Left forelimb (tissue), 1 donor: Measurements from ENCODE around the gene ACTA1.
"Not testable (repeated sequence)": the region's sequence is repeated elsewhere in the genome, so short reads cannot be mapped to it uniquely, and the experiment has no call there.

Source experiments
- DNase-seq: peaks from one replicate; pipeline ENCODE4 v3.0.0-alpha.2; 2018; ENCODE audit warnings: low spot score

The ACTA1 gene

GRCh38 chr1:229409616-229410369 lies 24.1 kb downstream of the ACTA1 start:
- no peak for DNase-seq

DNA sequence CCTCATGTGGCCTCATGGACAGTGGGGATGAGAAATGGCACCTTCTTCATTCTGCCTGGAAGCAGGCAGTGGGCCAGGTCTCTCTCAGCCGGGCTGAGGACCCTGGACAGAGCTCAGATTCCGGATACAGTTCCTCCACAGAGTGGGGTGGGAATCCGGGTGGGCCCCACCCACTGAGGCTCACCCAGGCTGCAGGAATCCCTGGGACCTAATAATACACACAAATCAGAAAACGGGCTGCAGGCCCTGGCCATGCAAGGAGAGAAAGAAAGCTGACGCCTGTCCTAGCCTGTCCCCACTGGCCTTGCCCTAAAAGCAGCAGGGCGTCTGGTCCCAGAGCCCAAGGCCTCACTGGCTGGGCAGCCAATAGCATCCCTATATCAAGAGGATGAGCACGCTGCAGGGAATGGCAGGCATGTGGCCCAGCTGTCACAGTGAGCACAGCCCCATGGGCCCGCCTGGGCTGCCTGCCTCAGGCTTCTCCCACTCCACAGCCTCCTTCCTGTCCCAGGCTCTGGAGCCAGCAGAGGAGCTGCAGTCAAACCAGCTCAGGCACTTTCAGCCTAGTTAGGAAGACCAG lies 25.3 kb downstream of the ACTA1 start:
- DNase-seq: no peak

- DNase-seq: no peak
These were observed 26.5 kb downstream of the ACTA1 start for GRCh38 chr1:229407206-229408026.

GRCh38 chr1:229406798-229407197 lies 27.1 kb downstream of the ACTA1 start:
- no peak for DNase-seq

DNA sequence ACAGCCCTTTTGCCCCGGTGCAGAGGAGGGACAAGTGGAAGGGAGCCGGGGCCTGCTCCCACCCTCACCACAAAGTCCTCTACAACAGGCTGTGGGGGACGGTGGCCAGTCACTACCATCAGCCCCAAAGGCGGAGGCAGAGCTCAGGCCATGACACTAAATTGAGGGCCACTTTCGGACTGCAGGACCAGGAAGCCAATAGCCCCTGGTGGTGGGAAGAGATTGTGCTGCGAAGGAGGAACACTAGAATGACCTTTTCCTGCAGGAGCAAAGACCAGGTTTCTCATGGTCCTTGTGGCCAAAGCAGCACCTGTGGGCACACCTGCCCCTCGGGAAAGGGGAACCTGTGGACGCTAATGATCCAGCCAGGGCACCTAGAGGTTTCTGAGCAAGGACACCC lies 30.3 kb downstream of the ACTA1 start:
- DNase-seq: no peak

DNA sequence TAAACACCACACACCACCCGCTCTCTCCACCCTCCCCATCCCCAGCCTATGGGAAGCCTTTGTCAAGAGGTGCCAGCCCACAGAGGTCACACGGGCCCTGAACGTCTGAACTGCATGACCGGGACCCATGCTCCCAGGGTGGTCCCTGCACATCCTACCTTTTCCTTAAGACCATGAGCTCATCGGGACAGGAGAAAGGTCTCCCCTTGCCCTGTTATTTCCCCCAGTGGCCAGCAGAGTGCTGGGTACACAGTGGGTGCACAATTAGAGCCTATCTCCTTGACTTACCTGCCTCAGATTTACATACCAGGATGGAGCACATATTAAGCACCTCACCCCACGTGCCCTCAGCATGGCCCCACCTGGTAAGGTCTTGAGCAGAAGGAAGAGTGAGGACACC lies 30.9 kb downstream of the ACTA1 start:
- no peak for DNase-seq

- not testable (repeated sequence) for DNase-seq
These were observed 31.6 kb downstream of the ACTA1 start for GRCh38 chr1:229402329-229402728.

- DNase-seq: no peak
These were observed 36.1 kb downstream of the ACTA1 start for GRCh38 chr1:229397762-229398161.

DNA sequence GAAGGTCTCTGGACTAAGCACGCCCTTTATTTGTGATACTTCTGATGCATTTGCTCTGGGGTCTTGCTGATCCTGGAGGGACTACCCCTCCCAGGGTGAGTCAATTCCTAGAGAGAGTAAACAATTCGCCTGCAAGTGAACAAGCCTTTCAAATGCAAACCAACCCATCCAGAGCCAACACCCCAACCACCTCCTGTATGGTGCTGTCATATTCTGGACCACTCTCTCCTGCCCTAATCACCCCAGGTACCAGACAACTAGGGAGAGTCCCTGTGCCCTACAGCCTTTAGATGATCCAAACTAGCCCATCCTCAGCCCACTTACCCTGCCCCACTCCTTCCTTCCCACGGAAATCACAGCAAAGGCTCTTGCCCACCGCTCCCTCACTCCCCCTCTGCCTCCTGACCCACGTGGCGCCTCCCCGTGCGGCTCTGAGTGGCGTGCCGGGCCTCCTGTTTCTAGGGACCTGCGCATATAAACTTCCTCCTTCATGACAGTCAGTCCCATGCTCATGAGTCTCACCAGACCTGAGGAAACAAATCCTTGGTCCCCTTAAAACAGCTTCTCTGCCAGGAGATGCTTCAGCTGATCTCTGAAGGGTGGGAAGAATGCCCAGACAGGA lies 37.2 kb downstream of the ACTA1 start:
- no peak for DNase-seq

- not testable (repeated sequence) for DNase-seq
These were observed 39.4 kb downstream of the ACTA1 start for GRCh38 chr1:229394517-229394916.

- no peak for DNase-seq
These were observed 41.0 kb downstream of the ACTA1 start for GRCh38 chr1:229392936-229393335.

GRCh38 chr1:229390130-229390529 lies 43.8 kb downstream of the ACTA1 start:
- DNase-seq: no peak

- DNase-seq: no peak
These were observed 44.9 kb downstream of the ACTA1 start for GRCh38 chr1:229388897-229389580.

DNA sequence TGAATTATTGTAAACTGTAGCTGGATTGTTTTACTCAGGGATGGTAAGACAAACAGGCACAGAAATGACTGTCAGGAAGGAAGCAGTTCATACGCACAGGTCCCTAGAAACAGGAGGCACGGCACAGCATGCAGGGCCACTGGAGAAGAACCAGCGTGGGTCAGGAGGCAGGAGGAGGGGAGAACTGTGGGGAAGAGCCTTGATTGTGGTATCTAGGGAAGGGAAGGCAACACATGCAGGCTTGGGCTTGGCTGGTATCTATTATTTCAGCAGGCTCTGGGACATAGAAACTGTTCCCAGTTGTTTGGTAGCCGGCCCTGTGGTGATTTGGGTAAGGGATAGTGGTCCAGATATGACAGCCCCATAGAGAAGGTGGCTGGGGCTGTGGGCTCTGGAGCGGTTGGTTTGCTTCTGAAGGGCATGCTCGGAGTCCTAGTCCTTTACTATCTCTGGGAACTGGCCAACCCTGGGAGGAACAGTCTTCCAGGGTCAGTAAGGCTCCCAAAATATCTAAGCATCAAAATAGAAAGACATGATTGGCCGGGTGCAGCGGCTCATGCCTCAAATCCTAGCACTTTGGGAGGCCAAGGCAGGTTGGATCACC lies 47.9 kb downstream of the ACTA1 start:
- no peak for DNase-seq

DNA sequence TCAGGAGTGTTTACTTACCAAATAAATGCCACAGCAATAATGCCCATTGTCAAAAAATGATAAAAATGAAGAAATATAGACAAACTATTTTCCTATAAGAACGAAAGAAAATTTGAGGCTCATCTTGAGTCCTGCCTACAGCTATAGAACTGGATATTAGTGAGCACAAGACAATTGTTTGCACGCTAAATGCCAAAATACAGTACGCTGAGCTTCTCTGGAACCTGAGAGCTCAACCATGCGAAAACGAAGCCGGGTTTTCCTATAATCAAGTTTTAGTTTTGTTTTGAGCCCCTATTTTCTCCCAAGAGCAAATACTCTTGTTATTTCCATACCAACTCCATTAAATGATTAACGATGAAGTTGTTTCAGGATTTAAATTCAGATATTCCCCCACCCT lies 49.1 kb downstream of the ACTA1 start:
- no peak for DNase-seq

- DNase-seq: no peak
These were observed 49.9 kb downstream of the ACTA1 start for GRCh38 chr1:229383961-229384360.

DNA sequence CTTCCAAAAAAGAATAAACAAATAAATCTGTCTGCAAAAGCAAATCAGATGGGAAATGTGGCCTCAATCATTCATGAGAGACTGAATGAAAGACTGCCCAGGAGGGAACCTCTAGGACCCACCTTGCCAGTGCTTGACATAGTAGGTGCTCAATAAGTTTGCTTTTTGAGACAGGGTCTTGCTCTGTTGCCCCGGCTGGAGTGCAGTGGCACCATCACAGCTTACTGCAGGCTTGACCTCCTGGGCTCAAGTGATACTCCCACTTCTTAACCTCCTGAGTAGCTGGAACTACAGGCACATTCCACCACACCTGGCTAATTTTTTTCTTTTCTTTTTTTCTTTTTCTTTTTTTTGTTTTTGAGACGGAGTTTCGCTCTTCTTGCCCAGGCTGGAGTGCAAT lies 50.7 kb downstream of the ACTA1 start:
- no peak for DNase-seq
